ENCODE measurements around the gene CCN6. TPM values are rescaled to one million over a fixed set of nuclear protein-coding genes. Genes with fewer than 3 reads are reported as not detected.

The CCN6 gene
- total RNA-seq, 2 donors from 2014 or later: not detected

GRCh38 chr6:112017760-112018537 lies 36.0 kb upstream of the CCN6 start:
- WGBS, 2 experiments (ENCODE audit: insufficient coverage in 1 of 2, insufficient read length in 1 of 2): 89 to 93% methylated on average over 4 to 7 of the region's 7 CpGs
- DNase-seq: no peak
- H3K27ac ChIP-seq (ENCODE audit: low read depth, low read length): no peak overlapping the region
- no peaks in the 10 kb centered on the region for H3K36me3 Mint-ChIP-seq (ENCODE audit: low read depth)
- H3K9ac ChIP-seq (ENCODE audit: extremely low read depth, low read length, poor library complexity, severe bottlenecking): no peak overlapping the region
- no peak overlapping the region for H3K27ac Mint-ChIP-seq
- peaks cover 20% of the 10 kb centered on the region for H3K27me3 Mint-ChIP-seq (ENCODE audit: insufficient read depth)
- no peak overlapping the region for H3K4me3 ChIP-seq (ENCODE audit: low read length)
- peaks cover 12% of the 10 kb centered on the region for H3K27me3 ChIP-seq (ENCODE audit: control insufficient read depth, insufficient read depth, low read length, poor library complexity, severe bottlenecking)
- no peak overlapping the region for H3K4me3 Mint-ChIP-seq
- no peak for TF ChIP-seq CTCF (conservative IDR thresholded peaks at IDR 0.05)
- no peaks in the 10 kb centered on the region for H3K9me3 ChIP-seq (ENCODE audit: control insufficient read depth, low read length)
- no peaks in the 10 kb centered on the region for H3K36me3 ChIP-seq (ENCODE audit: control insufficient read depth, insufficient read depth, low read length)
- H3K4me1 ChIP-seq (ENCODE audit: control insufficient read depth, insufficient read depth, low read length): no peaks in the 10 kb centered on the region
- H3K4me1 Mint-ChIP-seq: peaks cover 2% of the 10 kb centered on the region
- no peaks in the 10 kb centered on the region for H3K9me3 Mint-ChIP-seq

GRCh38 chr6:112018619-112019416 lies 35.1 kb upstream of the CCN6 start:
- no peaks in the 10 kb centered on the region for H3K36me3 Mint-ChIP-seq (ENCODE audit: low read depth)
- H3K27ac Mint-ChIP-seq: no peak overlapping the region
- H3K4me1 Mint-ChIP-seq: peaks cover 2% of the 10 kb centered on the region
- H3K36me3 ChIP-seq (ENCODE audit: control insufficient read depth, insufficient read depth, low read length): no peaks in the 10 kb centered on the region
- H3K9me3 Mint-ChIP-seq: peaks cover 4% of the 10 kb centered on the region
- no peak overlapping the region for H3K9ac ChIP-seq (ENCODE audit: extremely low read depth, low read length, poor library complexity, severe bottlenecking)
- TF ChIP-seq CTCF (conservative IDR thresholded peaks at IDR 0.05): no peak
- peak; percentile 25 for DNase-seq
- peaks cover 16% of the 10 kb centered on the region for H3K27me3 ChIP-seq (ENCODE audit: control insufficient read depth, insufficient read depth, low read length, poor library complexity, severe bottlenecking)
- 90 to 92% methylated on average over 8 to 12 of the region's 12 CpGs for WGBS, 2 experiments (ENCODE audit: insufficient coverage in 1 of 2, insufficient read length in 1 of 2)
- H3K9me3 ChIP-seq (ENCODE audit: control insufficient read depth, low read length): peaks cover 4% of the 10 kb centered on the region
- no peak overlapping the region for H3K4me3 ChIP-seq (ENCODE audit: low read length)
- H3K4me1 ChIP-seq (ENCODE audit: control insufficient read depth, insufficient read depth, low read length): no peaks in the 10 kb centered on the region
- no peak overlapping the region for H3K27ac ChIP-seq (ENCODE audit: low read depth, low read length)
- peaks cover 24% of the 10 kb centered on the region for H3K27me3 Mint-ChIP-seq (ENCODE audit: insufficient read depth)
- no peak overlapping the region for H3K4me3 Mint-ChIP-seq

GRCh38 chr6:112019589-112019988 lies 34.3 kb upstream of the CCN6 start:
- H3K4me1 ChIP-seq (ENCODE audit: control insufficient read depth, insufficient read depth, low read length): no peaks in the 10 kb centered on the region
- Mint-ChIP-seq H3K4me3 (no peak overlapping the region), H3K9me3 (peaks cover 12% of the 10 kb centered on the region), H3K36me3 (ENCODE audit: low read depth) (no peaks in the 10 kb centered on the region), H3K27me3 (ENCODE audit: insufficient read depth) (peaks cover 26% of the 10 kb centered on the region), H3K27ac (no peak overlapping the region), H3K4me1 (peaks cover 2% of the 10 kb centered on the region)
- DNase-seq: peak; percentile 15
- H3K4me3 ChIP-seq (ENCODE audit: low read length): no peak overlapping the region
- no peak for TF ChIP-seq CTCF (conservative IDR thresholded peaks at IDR 0.05)
- no peaks in the 10 kb centered on the region for H3K36me3 ChIP-seq (ENCODE audit: control insufficient read depth, insufficient read depth, low read length)
- no peak overlapping the region for H3K9ac ChIP-seq (ENCODE audit: extremely low read depth, low read length, poor library complexity, severe bottlenecking)
- H3K27me3 ChIP-seq (ENCODE audit: control insufficient read depth, insufficient read depth, low read length, poor library complexity, severe bottlenecking): peaks cover 16% of the 10 kb centered on the region
- peaks cover 11% of the 10 kb centered on the region for H3K9me3 ChIP-seq (ENCODE audit: control insufficient read depth, low read length)
- no peak overlapping the region for H3K27ac ChIP-seq (ENCODE audit: low read depth, low read length)
- 33 to 50% methylated on average over 1 of the region's 1 CpG for WGBS, 2 experiments (ENCODE audit: insufficient coverage in 1 of 2, insufficient read length in 1 of 2)

All from endodermal cell (in vitro differentiated cells).